Ovary (tissue), 1 donor: Measurements from ENCODE around the gene USH1G.

ENCODE experiments used
- EP300 ChIP-seq: sonication (generic); formaldehyde crosslinking; IDR thresholded peaks from one replicate; pipeline ENCODE4 v1.6.1; 2017; ENCODE audit warnings: antibody characterized with exemption
- POLR2A ChIP-seq: fragments of 450-650 bp; IDR thresholded peaks from one replicate; pipeline ENCODE4 v1.6.1; 2017; ENCODE audit warnings: antibody characterized with exemption, mild to moderate bottlenecking, moderate library complexity

- TF ChIP-seq POLR2A, result no peak
- no peak for TF ChIP-seq EP300
These were observed 40.4 kb downstream of the USH1G start for GRCh38 chr17:74882517-74883240.
